Measurements from ENCODE around the gene MALL.
"Not testable (repeated sequence)": the region's sequence is repeated elsewhere in the genome, so short reads cannot be mapped to it uniquely, and the experiment has no call there.

Gene MALL

DNA sequence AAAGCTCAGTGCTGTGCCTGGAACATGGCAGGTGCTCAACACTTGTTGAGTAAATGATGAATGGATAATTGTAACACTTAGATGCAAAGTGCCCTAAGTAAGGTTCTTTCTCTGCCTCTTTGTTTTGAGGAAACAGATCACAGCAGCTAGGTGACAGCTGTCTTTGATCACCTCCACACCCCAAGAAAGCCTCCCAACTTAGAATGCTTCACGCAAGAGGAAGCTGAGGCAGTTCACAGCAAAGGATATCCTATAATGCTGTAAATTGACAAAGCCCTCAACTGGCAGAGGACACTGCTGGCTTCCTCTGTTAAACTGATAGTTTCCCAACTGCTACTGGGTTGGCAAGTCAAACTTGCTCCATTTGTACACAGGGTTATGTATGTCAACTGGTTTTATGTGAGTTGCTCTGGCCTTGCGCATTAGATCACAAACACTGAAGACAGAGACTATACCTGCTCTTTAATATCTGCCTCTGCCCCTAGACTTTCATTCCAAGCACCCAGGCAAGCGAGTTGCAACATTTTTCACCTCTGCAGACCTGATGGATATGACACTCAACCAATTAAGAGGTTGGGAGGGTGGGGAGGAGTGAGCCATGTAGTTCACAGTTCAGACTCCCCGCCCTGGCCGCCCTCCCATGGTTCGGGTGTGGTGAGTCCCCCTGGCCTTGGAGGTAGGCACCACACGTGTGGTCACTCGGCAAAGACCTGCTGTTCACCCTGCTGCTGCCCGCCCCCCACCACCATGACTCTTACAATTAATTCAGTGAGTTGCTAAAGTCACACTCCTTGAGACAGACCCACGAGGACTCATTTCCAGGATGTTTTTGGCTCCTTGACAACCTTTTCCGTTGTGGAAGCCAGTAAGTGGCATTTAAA, 4.8 kb upstream of the MALL start:
- DNase-seq: no peak

DNA sequence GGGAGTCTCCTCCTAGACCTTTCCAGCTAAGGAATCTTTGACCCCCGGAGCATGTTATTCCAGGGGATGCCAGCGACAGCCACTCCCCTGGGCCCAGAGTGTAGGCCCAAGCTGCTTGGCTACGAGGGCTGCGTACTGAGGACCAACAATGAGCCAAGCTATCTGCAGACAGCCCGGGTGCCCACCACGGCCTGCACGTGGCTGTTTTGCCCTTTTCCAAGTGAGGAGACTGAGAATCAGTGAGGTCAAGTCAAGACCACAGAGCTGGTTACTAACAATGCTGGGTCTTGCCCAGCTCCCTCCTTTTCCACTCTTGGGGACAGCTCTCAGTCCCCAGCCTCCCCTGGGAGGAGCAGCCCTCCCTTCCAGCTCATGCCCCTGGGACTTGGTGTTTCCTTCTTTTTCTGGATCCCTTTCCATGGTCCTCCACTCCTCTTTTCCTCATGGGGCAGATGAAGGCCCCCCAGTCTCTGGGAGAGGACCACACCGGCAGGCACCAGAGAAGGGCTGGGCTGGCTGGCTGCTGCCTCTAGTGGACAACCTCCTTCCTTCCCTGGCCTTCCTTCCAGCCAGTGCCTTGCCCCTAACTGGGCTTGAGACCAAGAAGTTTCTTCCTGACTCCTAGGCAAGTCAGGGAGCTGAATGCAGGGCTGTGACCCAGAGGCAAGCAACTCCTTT, 550 bp upstream of the MALL start:
- no peak for DNase-seq

DNA sequence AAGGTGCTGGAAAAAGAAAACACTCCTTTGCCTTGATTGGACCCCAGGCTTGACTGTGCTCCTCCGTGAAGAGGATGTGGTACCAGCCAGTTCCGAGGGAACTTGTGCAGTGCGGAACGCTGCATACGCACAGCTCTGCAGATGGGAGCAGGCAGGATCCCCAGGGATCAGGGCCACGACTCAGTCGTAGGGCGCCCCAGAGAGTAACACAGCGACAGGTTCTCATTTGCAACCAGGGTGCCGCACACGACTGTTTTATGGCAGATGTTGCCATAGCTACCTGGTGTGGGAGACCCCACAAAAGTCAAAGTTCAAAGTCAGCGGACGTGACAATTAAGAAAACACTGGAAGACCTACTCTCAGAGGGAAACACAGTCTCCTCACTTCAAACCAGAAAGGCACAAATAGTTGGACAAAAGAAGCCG, 779 bp downstream of the MALL start:
- no peak for DNase-seq

DNA sequence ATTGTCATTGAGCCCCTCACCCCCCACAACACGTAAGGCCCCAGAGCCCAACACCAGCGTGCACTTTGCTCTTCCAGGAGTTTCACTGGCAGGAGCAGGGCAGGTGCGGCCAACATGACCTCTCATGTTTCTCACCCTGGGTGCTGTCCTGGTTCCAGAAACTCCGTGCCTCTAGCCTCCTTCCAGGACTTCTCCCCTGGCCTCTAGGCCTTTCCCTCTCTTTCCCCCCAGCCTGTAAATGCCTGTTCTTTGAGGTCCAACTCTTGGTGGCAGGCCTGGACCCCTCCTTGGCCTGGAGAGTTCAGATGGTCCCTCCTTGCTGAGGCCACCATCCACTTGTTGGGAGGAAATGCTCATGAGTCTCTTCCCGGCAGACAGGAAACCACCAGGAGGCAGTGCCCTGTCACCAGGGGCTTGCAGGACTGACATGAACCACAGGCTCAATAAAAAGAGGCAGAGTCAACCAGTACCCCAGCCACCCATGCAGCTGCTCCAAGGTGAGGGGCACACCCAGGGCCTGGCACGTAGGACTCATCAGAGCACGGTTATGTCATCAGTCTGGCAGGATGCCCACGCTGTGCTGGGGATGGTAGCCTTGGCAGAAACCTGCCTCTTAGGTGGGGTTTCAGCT, 1.5 kb downstream of the MALL start:
- no peak for DNase-seq

DNA sequence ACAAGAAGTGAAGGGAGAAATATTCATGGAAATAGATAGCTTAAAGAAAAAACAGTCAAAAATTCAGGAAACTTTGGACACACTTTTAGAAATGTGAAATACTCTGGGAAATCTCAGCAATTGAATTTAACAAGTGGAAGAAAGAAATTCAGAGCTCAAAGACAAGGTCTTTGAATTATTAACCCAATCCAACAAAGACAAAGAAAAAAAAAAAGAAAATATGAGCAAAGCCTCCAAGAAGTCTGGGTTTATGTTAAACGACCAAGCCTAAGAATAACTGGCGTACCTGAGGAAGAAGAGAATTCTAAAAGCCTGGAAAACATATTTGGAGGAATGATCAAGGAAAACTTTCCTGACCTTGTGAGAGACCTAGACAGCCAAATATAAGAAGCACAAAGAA, 7.3 kb downstream of the MALL start:
- not testable (repeated sequence) for DNase-seq

DNA sequence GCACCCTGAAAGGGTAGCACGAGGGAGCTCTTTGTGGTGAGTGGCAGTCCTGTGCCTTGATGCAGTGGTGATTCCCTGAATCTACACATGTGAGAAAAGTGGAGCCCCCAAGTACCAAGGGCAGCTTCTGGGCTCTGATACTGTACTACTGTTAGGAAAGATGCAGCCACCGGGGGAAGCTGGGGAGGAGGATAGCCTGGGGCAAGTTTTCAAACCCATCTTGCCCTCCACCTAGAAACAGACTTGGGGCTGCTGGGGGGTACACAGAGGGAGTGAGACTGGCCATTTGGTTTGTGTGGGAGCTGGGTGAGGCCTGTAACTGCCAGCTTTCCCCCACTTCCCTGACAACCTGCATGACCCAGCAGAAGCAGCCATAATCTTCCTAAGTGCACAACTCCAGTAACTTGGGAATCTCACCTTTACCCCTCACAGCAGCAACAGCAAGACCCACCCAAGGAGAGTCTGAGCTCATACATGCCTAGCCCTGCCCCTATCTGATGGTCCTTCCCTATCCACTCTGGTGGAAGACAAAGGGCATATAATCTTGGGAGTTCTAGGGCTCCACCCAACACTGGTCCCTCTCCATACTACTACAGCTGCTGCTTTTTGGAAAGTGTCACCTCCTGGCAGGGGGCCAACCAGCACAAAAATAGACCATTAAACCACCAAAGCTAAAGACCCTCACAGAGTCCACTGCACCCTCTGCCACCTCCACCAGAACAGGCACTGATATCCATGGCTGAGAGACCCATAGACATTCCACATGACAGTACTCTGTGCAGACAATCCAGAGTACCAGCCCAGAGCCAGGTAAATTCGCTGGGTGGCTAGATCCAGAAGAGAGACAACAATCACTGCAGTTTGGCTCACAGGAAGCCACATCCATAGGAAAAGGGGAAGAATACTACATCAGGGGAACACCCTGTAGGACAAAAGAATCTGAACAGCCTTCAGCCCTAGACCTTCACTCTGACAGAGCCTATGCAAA, 8.2 kb downstream of the MALL start:
- no peak for DNase-seq

DNA sequence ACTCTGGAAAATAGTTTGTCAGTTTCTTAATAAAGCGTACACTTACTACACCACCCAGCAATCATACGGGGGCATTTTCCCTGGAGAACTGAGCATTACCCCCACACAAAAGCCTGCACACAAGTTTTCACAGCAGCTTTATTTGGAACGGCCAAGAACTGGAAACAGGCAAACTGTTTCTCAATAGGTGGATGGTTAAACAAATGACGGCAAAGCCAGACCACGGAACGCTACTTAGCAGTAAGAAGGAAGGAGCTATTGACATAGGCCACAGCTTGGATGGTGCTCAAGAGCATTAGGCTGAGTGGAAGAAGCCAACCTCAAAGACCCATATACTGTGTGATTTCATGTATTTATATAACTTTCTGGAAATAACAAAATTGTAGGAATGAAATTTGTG, 9.0 kb downstream of the MALL start:
- DNase-seq: no peak

DNA sequence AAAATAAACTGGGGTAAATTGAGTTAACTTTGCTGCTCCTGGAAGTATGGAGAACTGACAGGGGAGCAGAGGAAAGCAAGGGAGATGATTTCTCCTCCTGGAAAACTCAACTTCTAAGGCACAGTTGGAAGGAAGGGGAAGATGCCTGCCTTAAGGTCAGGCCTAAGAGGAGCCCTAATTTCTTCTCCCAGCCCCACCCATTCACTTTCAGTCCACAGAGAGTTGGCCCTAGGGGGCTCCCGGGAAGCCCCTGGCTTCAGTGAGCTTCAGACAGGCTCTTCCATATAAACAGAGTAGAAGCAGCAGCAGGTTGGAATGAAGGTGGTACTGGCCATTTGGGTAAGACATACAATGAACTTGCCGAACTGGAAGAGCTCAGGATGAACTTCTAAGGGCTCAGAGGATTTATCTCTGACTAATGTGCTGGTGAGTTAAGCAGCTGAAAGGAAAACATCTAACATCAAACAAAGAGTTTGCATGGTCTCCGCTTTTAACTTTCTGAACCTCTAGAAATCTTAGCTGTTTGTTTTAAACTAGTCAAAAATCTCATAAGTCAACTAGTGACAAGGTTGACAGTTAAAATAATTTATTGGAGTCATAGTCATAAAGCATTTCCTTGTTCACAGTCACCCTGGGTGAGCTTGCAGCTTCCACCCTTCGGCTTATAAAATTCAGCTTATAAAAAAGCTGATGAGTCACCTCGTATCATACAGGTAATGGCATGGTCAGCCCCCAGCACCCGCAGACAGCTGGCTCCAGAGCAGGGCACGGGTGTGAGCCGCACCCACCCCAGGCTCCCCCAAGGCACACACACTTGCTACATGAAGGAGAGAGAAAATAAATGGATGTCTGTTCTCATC, 9.8 kb downstream of the MALL start:
- no peak for DNase-seq

DNA sequence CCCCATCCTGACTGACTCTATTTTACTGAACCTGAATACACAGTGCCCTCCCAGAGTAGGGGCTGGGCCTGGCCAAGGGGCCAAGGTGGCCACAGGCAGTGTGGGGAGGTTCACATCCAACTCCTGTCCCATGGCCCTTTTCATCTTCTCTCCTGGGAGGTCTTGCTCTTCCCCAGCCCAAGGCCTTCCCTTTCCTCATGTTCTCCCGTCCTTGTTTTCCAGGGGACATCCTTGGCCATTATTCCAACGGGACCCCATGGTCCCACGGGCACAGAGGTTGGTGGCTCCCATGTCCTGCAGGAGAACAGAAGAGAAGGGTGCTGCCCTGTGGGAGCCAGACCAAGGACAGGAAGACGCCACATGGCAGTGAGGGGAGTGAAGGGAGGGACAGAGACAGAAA, 10.4 kb downstream of the MALL start:
- DNase-seq: no peak

DNA sequence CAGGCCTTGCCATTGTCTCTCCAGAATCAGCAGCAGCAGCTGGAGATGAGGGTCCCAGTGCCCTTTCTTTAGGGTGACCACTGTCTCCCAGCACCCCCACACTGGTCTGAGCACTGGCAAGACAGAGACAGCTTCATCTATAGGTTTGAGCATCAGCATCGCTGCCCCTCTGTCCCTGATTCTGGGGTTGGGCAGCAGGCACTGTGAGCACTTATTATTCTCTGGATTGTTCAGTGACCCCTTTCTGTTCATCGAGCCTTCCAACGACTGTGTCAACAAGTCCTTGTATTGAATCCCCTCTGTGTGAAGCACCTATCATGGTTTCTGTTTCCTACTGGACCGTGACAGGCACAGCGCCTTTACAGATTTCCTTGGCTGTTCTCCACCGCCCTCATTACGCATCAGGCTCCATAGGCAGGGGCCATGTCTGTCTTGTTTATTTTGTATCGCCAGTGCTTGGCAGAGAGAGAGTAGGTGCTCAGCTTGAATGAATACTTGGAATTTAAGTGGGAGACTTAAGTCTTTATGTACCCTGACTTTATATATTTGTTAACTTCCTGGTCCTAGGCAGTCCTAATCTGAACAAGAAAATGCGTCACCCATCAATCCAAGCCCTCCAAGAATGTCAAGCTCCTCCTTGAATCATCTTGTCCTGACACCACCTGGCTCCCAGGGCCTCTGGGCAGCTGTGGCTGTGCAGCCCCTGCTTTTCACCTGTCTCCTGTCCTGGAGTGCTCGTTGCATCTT, 11.4 kb downstream of the MALL start:
- DNase-seq: no peak

DNA sequence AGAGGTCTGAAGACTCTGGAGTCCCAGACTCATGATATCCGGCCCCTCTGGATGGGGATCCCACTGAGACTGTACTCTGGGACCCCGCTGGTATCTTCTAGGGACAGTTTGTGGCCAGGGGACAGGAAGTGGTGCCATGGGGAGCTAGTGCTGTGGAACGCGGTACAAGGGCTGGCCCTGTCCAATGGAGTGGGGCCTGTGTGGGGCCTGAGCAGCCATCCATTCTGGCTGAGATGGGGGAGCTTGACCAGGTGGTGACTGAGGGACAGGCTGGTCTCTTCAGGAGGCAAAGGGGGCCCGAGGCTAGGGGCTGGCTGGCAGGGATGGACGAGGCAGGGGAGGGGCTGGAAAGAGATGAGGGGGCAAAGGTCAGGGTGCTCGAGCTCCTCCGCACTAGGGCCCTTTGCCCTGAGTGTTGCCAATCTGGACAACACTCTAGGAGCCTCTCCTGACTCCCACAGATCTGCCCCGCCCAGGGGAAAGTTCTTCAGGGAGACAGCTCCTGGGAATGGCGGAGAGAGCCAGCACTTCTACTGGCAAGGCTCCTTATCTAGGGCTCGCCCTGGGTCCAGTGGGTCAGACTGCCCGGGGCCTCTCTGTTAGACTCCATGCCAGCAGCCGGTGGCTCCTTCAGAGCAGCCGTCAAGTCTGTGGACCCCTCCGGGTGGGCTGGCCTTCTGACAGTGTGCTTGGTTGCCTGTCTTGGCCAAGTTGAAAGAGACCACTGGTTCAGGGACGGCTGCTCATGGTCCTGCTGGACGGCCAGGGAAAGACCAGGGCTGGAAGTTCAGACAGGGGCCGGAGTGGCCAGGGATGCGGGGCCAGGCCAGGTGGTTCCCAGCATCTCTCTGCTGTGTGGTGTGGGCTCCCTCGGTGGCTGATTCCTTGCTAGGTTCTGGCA, 12.3 kb downstream of the MALL start:
- no peak for DNase-seq

DNA sequence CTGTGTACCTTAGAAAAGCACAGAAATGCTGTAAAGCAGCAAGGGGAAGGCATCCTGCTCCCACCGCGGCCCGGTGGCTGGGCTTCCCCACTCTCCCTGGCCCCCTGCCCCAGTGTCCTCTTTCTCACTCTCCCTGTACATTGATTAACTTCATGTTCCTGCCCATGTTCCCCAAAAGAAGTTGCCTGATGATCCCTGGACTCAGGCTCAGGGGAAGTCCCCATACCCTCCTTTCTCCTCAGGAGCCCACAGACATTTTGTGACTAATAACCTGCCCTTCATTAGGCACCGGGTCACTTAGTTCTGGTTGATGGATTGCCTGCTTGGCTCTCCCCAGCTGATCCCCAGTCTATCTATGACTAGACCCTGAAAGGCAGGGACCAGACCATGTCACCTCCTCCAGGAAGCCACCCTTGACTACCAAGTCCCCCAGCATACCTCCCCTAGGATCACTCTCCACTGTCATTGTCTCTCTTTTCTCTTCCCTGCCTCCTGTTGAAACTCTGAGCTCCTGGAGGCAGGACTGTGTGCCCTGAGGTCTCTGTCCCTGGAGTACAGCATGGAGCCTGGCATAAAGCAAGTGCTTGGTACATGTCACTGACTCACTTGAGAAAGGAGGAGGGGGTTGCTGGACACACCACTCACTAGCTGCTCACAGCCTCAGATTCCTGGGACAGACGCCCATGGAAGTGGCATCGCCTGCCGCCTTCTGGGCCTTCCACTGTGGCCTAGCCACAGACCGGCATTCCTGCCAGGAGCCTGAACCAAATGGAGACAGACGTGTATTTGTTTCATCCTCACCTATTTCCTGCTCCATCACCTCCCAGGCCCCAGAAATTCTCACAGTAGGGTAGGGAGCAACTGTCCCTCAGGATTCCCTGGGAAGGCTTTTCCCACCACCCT, 13.5 kb downstream of the MALL start:
- no peak for DNase-seq

DNA sequence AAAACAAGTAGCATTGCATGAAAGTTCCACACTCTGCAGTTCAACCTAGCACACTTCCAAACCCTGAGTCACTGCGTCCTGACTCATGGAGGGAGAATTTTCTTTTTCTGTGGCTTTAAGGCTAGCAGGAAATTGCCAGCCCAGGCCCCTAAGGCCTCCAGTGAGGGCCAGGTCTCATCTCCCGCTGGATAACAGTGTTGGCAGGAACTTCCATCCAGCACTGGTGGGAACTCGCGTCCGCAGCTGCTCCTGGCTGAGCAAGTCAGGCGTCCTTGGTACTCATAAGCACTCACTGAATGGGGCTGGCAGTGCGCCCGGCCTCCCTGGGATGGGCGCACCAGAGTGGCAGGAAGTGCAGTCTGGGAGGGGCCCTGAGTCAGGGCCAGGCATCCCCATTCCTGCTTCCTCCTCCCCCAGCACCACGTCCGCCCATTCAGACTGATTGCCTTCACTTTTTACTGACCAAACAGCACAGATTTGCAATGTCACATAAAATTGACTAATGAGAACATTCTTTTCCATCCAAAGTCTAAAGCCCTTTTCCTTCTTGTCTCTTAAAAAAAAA, 14.3 kb downstream of the MALL start:
- peak; percentile 70 for DNase-seq

DNA sequence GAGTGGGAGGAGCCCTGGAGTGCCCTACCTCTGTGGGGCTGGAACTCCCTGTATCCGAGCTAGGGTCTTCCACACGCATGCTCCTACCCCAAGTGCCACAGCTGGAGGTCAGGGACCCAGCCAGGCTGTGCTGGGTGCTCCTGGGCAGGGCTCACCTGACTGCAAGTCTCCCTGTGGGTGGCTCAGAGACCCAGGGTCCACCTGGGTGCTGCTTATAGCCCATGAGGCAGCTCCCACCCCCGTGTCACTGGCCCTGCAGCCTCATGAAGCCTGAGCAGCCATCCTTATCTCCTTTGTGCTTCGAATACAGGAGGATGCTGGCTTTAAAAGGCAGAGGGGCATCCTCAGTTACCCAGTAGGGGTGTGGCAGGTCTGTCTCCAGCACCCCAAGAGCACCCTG, 14.7 kb downstream of the MALL start:
- DNase-seq: not testable (repeated sequence)

DNA sequence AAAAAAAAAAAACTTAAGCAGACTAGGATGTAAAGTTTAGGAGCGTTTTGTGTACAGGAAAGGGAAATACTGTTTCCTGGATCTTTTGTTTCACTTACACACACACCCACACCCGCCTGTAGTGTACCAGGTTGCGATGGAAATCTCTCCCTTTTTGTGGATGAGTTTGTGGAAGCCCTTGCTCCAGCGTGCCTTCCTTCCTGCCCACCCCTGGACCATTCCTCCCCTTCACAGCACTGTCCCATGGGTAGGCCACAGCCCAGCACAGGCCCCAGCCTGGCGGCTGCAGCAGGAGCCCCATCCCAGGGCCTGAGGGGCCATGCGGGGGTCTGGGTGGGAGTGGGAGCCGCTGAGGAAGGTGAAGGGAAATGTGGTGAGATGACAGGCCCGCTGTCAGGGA, 15.1 kb downstream of the MALL start:
- DNase-seq: no peak

DNA sequence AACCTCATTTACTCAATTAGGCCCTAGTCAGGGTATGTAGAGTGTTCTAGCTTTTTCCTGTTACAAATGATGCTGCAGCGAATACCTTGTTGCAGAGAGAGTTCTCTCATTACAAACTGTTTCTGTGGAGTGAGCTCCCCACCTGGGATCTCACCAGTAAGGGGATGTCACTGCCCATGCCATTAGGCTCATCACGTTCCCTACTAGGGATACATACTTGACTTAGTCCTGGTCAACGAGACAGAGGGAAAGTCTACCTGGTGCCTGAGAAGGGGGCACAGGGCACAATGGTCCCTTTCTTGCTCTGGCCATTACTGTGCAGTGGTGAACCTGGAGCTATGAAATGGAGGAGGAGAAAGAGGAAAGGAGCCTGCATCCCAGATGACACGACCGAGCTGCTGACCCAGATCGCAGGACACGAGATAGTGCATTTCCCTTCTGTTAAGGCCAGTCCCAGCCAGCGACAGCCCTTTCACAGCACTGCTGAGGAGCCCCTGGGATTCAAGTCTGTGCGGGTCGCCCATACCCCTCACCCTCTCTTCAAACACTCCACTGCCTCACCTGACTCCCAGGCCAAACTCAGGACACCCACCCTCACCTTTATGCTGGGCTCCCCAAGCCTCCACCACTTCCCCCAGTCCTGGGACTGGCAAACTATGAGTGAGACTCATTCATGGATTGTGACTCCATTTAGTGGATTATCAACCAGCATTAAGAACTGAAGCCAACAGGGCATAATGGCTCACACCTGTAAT, 16.0 kb downstream of the MALL start:
- DNase-seq: no peak

DNA sequence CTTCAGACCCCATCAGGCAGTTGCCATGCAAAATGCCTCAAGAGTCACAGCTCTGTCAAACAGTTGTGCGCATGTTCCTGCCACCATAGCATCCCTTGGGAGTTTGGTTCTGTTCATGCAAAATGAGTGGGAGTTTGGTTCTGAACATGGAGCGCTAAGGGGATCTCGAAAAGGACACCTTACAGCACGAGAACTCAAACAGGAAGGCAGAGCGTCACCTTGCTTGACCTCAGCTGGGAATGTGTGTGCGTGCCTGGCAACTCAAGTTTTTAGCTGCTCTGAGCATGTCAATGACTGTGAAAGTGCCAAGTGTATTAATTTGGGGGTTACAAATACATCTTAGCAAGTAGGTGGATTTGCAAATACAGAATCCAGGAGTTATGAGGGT, 16.6 kb downstream of the MALL start:
- no peak for DNase-seq

Data from NCI-H1694 (cell line).